Mesenchymal stem cell (in vitro differentiated cells and primary cell): ENCODE data around the gene GPC4.

Source experiments
- DNase-seq: peaks from one replicate; pipeline ENCODE4 v3.0.0-alpha.2; 2013
- H2AFZ ChIP-seq: one replicate; pipeline ENCODE4 v1.6.1; 2013; ENCODE audit warnings: low read depth, mild to moderate bottlenecking, control low read depth, inconsistent platforms, low read length, moderate library complexity
- H2AK5ac ChIP-seq: 2 replicates; pipeline ENCODE4 v1.6.1; 2013; ENCODE audit warnings: low read length, moderate library complexity, mild to moderate bottlenecking, inconsistent platforms; ENCODE audit not compliant: severe bottlenecking
- H2BK120ac ChIP-seq: one replicate; pipeline ENCODE4 v1.6.1; 2013; ENCODE audit warnings: low read depth, mild to moderate bottlenecking, inconsistent platforms, low read length, moderate library complexity
- H2BK12ac ChIP-seq, 2 experiments: one replicate each; pipeline ENCODE4 v1.6.1; 2013; ENCODE audit warnings: inconsistent platforms in 2 of 2, low read length in 2 of 2, mild to moderate bottlenecking in 2 of 2, moderate library complexity in 2 of 2, control low read depth in 1 of 2
- H2BK15ac ChIP-seq: one replicate; pipeline ENCODE4 v1.6.1; 2013; ENCODE audit warnings: mild to moderate bottlenecking, low read depth, inconsistent platforms; ENCODE audit not compliant: poor library complexity, severe bottlenecking
- H2BK5ac ChIP-seq: 2 replicates; pipeline ENCODE4 v1.6.1; 2013; ENCODE audit warnings: low read depth, mild to moderate bottlenecking, low read length, control low read depth, inconsistent platforms; ENCODE audit not compliant: poor library complexity, severe bottlenecking
- H3K14ac ChIP-seq, 2 experiments: one replicate each; pipeline ENCODE4 v1.6.1; 2013; ENCODE audit warnings: inconsistent platforms in 2 of 2, low read length in 2 of 2, control low read depth in 1 of 2, mild to moderate bottlenecking in 1 of 2, moderate library complexity in 1 of 2
- H3K18ac ChIP-seq, 2 experiments: one replicate each; pipeline ENCODE4 v1.6.1; 2013; ENCODE audit warnings: inconsistent platforms in 2 of 2, low read length in 2 of 2, control low read depth in 1 of 2, low read depth in 1 of 2, mild to moderate bottlenecking in 1 of 2
- H3K23ac ChIP-seq, 2 experiments: one replicate each; pipeline ENCODE4 v1.6.1; 2013; ENCODE audit warnings: inconsistent platforms in 2 of 2, low read length in 2 of 2, mild to moderate bottlenecking in 2 of 2, moderate library complexity in 2 of 2, control low read depth in 1 of 2
- H3K27ac ChIP-seq: 2 replicates; pipeline ENCODE4 v1.5.1; 2013; ENCODE audit warnings: mild to moderate bottlenecking, moderate library complexity, low read length, control low read depth, inconsistent platforms; ENCODE audit not compliant: poor library complexity, severe bottlenecking
- H3K27me3 ChIP-seq, 2 experiments: 2 replicates each; pipeline versions ENCODE4 v1.6.1 to v1.7.0; 2013; ENCODE audit warnings: low read length in 2 of 2, mild to moderate bottlenecking in 2 of 2, moderate library complexity in 2 of 2, control low read depth in 1 of 2, inconsistent platforms in 1 of 2; ENCODE audit not compliant: control insufficient read depth in 1 of 2, insufficient read depth in 1 of 2
- H3K36me3 ChIP-seq, 2 experiments: 2 replicates each; pipeline versions ENCODE4 v1.6.1 to v1.7.0; 2013; ENCODE audit warnings: low read length in 2 of 2, control low read depth in 1 of 2, inconsistent platforms in 1 of 2, low read depth in 1 of 2, mild to moderate bottlenecking in 1 of 2; ENCODE audit not compliant: insufficient read depth in 2 of 2, control insufficient read depth in 1 of 2
- H3K4ac ChIP-seq, 2 experiments: one replicate each; pipeline ENCODE4 v1.6.1; 2013; ENCODE audit warnings: inconsistent platforms in 2 of 2, low read length in 2 of 2, mild to moderate bottlenecking in 2 of 2, moderate library complexity in 2 of 2, control low read depth in 1 of 2, low read depth in 1 of 2
- H3K4me1 ChIP-seq: 2 replicates; pipeline ENCODE4 v1.6.1; 2013; ENCODE audit warnings: low read depth, low read length, control low read depth; ENCODE audit not compliant: control insufficient read depth, insufficient read depth
- H3K4me2 ChIP-seq: 2 replicates; pipeline ENCODE4 v1.6.1; 2013; ENCODE audit warnings: low read length, mild to moderate bottlenecking, inconsistent platforms; ENCODE audit not compliant: poor library complexity, severe bottlenecking
- H3K4me3 ChIP-seq, 2 experiments: 2 replicates each; pipeline versions ENCODE4 v1.5.1 to v1.7.0; 2013; ENCODE audit warnings: low read length in 2 of 2, mild to moderate bottlenecking in 2 of 2, control low read depth in 1 of 2, low read depth in 1 of 2; ENCODE audit not compliant: insufficient read depth in 1 of 2
- H3K79me1 ChIP-seq: replicated peaks from 2 replicates; pipeline ENCODE4 v1.6.1; 2013; ENCODE audit warnings: mild to moderate bottlenecking, control low read depth, low read length, inconsistent platforms; ENCODE audit not compliant: poor library complexity, severe bottlenecking
- H3K9ac ChIP-seq: 2 replicates; pipeline ENCODE4 v1.7.0; 2013; ENCODE audit warnings: mild to moderate bottlenecking, low read length, moderate library complexity
- H3K9me3 ChIP-seq: 2 replicates; pipeline ENCODE4 v1.7.0; 2013; ENCODE audit warnings: mild to moderate bottlenecking, low read length; ENCODE audit not compliant: control insufficient read depth
- H4K8ac ChIP-seq: one replicate; pipeline ENCODE4 v1.6.1; 2013; ENCODE audit warnings: inconsistent platforms, mild to moderate bottlenecking, low read length, moderate library complexity
- H4K91ac ChIP-seq: one replicate; pipeline ENCODE4 v1.6.1; 2013; ENCODE audit warnings: mild to moderate bottlenecking, low read length, inconsistent platforms
- WGBS: methylation state at CpG from one replicate; pipeline ENCODE4 v1.1.7; 2013; ENCODE audit warnings: mixed read lengths; 5-methylcytosine and 5-hydroxymethylcytosine counted together

Gene GPC4

DNA sequence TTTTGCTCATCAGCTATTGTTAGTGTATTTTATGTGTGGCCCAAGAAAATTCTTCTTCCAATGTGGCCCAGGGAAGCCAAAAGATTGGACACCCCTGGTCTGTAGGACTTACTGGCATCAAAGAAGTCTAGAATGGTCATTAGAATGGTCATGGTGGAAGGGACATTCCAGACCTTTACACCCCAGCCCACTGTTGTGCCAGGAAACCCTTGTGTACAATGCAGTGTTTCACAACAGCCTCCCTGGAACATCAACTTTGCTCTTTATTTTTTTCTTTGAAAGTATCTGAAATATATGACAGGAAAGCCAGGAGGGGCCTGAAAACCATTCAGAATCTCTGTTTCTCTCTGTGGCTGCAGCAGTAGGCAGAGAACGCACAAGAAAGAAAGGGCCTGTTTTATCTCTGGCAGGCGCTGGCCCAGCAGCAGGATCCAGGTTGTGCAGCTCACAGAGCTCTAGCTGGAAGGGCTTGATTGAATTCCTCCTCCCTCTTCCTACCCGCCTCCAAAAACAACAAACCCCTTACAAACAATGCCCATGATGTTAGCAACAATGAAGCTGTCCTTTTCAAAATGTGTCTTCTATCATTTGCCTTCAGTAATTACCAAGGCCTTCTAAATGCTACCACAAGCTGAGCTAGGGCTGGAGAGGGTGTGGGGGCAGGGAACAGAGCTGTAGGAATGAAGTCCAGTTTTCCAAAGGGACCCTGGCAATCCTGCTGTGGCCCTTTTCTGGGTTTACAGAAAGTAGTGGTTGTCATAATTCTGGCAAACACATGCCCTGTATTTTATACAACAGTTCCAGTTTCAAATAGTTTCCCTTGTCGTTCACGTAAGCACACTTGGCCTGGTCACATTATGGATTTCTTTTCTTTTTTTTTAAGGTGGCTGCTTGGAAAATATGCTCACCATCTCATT lies 164.8 kb downstream of the GPC4 start:
- 71% methylated on average over 3 of the region's 5 CpGs for WGBS
- H3K9ac ChIP-seq = no peak overlapping the region
- H4K91ac ChIP-seq = no peak overlapping the region
- no peak overlapping the region for H2BK12ac ChIP-seq
- no peak overlapping the region for H2AFZ ChIP-seq
- H3K27me3 ChIP-seq = peaks cover 0 to 7% of the 10 kb centered on the region in 2 experiments
- peaks cover 2% of the 10 kb centered on the region for H3K4me1 ChIP-seq
- no peaks in the 10 kb centered on the region for H3K79me1 ChIP-seq
- no peak overlapping the region for H3K14ac ChIP-seq
- peaks cover 36% of the 10 kb centered on the region for H3K9me3 ChIP-seq
- H3K4me2 ChIP-seq = no peak overlapping the region
- no peak overlapping the region for H3K27ac ChIP-seq
- H2BK120ac ChIP-seq = no peak overlapping the region
- no peak overlapping the region for H2BK15ac ChIP-seq
- H3K4ac ChIP-seq = no peak overlapping the region
- no peak overlapping the region for H2BK5ac ChIP-seq
- no peak overlapping the region for H2AK5ac ChIP-seq
- H3K36me3 ChIP-seq = no peaks in the 10 kb centered on the region
- no peak overlapping the region for H3K4me3 ChIP-seq
- H3K23ac ChIP-seq = no peak overlapping the region
- DNase-seq = no peak
- H4K8ac ChIP-seq = no peak overlapping the region
- H3K18ac ChIP-seq = no peak overlapping the region
